Retina (tissue), 1 donor: Measurements from ENCODE around the gene PMM1.
"Not testable (repeated sequence)": the region's sequence is repeated elsewhere in the genome, so short reads cannot be mapped to it uniquely, and the experiment has no call there.

Experiments used
- DNase-seq: peaks from one replicate; pipeline ENCODE4 v3.0.0-alpha.2; 2016

PMM1 gene

GRCh38 chr22:41562461-41562860 lies 27.2 kb downstream of the PMM1 start:
- DNase-seq: peak; percentile 27

DNA sequence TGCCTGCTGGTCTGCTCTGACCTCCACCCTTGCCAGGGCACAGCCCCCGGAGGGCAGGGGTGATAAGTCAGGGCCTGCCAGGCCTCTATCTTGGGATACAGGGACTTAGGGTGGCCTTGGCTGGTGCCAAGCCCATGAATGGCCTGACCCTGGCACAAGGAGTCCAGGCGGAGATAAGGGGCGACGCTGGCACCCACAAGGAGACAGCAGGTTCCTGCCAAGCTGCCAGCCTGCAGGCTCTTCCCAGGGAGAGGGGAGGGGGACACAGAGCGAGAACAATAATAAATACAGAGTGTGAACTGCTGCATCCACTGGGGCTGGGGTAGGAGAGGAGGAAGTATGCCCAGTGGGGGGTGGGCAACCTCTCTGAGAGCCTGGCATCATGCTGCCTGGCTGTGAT lies 27.9 kb downstream of the PMM1 start:
- DNase-seq: no peak

GRCh38 chr22:41561335-41561734 lies 28.3 kb downstream of the PMM1 start:
- no peak for DNase-seq

GRCh38 chr22:41560095-41560471 lies 29.6 kb downstream of the PMM1 start:
- peak; percentile 57 for DNase-seq

DNA sequence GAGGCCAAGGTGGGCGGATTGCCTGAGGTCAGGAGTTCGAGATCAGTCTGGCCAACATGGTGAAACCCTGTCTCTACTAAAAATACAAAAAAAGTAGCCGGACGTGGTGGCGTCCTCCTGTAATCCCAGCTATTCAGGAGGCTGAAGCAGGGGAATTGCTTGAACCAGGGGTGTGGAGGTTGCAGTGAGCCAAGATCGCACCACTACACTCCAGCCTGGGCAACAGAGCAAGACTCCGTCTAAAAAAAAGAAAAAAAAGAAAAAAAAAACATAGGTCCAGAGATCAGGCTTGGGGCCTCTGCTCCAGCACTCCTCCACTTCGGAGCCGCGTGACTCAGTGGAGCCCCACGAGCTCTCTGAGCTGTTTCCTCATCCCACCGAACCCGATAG lies 31.4 kb downstream of the PMM1 start:
- DNase-seq: not testable (repeated sequence)

GRCh38 chr22:41557401-41558240 lies 32.0 kb downstream of the PMM1 start:
- DNase-seq: peak; percentile 74

DNA sequence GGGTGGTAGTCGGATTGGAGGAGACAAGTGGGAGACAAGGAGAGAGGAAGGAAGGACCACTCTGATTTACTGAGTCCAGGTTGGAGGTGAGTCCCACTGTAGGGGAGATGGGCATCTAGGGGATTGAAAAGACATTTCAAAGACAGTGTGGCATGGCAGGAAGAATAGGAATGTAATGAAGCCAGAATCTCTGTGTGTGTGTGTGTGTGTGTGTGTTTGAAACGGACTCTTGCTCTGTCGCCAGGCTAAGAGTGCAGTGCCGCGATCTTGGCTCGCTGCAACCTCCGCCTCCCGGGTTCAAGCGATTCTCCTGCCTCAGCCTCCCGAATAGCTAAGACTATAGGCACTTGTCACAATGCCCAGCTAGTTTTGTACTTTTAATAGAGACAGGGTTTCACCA lies 33.1 kb downstream of the PMM1 start:
- peak; percentile 9 for DNase-seq

GRCh38 chr22:41555325-41555982 lies 34.2 kb downstream of the PMM1 start:
- no peak for DNase-seq

GRCh38 chr22:41551877-41552582 lies 37.6 kb downstream of the PMM1 start:
- DNase-seq: no peak

DNA sequence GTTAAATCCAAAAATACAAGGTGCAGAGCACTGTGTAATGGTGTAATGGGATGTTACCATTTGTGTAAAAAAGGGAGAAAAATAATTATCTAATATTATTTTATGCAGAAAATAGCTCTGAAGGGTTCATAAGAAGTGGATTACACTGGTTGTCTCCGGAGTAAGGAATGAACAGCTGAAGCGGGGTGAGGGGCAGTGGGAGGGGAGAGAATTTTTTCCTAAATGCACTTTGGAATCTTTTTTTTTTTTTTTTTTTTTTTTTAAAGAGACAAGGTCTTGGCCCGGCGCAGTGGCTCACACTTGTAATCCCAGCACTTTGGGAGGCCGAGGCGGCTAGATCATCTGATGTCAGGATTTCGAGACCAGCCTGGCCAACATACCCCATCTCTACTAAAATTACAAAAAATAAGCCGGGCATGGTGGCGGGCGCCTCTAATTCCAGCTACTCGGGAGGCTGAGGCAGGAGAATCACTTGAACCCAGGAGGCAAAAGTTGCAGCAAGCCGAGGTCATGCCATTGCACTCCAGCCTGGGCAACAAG lies 38.6 kb downstream of the PMM1 start:
- no peak for DNase-seq

DNA sequence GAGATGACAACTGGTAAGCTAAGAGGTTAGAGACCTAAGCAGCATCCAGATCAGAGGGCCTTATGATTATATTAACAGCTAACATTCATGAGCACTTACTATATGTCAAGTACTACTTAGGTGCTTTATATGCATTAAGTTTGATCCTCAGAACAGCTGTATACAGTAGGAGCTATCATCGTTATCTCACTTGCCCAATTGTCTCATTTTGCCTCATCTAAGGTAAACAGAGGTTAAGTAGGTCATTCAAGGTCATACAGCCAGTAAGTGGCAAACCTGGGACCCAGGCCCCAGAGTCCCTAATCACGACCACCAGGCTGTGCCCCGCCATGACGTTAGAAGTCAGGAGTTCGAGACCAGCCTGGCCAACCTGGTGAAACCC lies 40.8 kb downstream of the PMM1 start:
- no peak for DNase-seq

- no peak for DNase-seq
Measured at GRCh38 chr22:41544671-41545476, 44.8 kb downstream of the PMM1 start.

GRCh38 chr22:41543854-41544670 lies 45.6 kb downstream of the PMM1 start, which contains the start of gene POLR3H:
Gene POLR3H, minus strand, starts transcription at chr22:41544470. Its CDS starts 369 bp downstream, at chr22:41544101.
- peak; percentile 98 for DNase-seq

DNA sequence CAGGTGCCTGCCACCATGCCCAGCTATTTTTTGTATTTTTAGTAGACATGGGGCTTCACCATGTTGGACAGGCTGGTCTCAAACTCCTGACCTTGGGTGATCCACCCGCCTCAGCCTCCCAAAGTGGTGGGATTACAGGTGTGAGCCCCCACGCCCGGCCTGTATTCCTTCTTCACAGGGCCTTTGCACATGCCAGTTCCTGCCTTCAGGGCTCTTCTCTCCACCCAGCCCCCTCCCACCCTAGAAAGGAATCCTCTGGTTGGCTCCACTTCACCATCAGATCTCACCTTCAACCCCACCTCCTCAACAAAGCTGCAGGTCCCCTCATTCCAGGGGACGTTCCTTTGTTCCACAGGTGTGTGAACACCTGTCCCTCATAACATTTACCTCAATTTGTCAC lies 47.4 kb downstream of the PMM1 start:
- DNase-seq: no peak

DNA sequence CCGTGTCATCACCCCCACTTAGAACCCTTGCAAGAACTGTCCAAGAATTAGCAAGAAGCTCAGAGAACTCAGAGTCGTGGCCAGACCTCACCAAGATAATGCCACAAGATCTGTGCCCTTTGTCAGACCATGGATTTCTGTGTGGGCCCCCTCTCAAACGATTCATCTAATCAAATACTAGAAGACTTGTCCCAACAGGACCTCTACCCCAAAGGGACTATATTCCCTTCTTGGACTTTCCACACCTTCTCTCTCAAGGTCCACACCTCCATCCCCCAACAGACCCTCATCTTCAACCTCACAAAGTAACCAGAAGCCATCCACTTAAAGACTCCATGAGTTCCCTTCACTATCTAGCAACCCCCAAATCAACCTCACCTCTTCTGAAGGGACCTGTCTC lies 48.2 kb downstream of the PMM1 start:
- no peak for DNase-seq

GRCh38 chr22:41540365-41540764 lies 49.3 kb downstream of the PMM1 start:
- no peak for DNase-seq

DNA sequence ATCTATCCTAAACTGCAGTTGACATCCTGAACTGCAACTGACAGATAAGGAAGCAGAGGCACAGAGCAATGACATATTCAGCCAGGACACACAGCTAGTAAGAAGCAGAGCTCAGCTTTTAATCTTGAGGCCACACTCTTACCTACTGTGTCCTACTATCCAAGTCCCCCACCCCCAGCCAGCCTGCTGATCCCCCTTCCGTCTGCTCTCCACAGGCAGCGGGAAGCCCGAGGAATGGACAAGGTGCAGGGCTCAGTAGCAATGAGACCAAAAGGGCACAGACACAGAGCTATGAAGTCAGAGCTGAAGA lies 49.7 kb downstream of the PMM1 start:
- DNase-seq: no peak

DNA sequence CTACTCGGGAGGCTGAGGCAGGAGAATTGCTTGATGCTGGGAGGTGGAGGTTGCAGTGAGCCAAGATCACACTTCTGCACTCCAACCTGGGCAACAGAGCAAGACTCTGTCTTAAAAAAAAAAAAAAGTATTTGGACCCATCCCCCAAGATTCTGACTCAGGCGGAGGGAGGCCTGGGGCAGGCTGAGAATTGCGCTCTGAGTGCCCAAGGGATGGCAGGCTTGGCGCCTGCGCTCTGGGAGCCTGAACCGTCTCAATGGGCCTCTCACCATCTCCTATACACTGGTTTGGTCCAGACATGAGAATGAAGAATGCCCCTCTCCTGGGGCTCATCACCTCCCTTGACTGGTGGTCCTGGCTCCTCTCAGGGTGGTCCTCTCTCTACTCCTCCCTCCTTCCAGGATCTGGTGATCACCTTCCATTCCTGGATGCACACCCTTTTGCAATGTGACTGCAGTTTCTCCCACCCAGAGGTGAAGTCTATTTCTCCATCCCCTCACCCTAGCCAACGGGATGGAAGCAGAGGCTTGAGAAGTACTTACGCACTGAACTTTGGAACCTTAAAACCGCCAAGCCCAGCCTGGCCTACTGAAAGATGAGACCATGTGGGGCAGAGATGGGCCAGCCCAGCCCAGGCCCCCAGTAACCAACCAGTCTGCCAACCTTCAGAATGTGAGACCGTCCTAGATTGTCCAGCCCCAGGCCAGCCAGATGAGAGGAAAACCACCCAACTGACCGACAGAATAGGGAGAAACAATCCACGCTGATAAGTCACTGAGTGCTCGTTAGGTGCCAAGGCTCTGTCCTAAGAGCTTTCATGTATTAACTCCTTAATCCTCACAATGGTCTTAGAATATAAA lies 50.3 kb downstream of the PMM1 start:
- DNase-seq: no peak

GRCh38 chr22:41538583-41538982 lies 51.1 kb downstream of the PMM1 start:
- no peak for DNase-seq

DNA sequence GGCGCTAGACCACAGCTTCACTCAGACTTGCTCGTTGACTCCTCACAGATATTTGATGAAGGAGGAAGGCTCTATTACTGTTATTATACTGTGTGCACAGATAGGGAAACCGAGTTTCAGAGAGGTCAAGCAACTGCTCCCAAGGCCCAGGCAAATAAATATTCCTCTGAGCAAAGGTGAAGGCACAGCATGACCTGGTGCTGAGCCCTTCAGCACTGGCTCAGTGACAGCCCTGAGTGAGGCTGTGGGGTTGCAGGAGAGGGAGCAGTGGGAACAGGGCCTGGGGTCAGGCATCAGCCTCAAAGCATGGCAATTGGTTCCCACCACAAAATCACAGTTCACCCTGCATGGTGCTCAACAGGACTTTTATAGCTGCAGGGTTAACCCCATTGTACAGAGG lies 52.4 kb downstream of the PMM1 start:
- no peak for DNase-seq

GRCh38 chr22:41535244-41535643 lies 54.4 kb downstream of the PMM1 start:
- DNase-seq: no peak
